ENCODE data around the gene PRL. TPM values are rescaled to one million over a fixed set of nuclear protein-coding genes. Genes with fewer than 3 reads are reported as not detected.

PRL gene
- total RNA-seq, 1 donor from 2014 or later: not detected

GRCh38 chr6:22281341-22282085 lies 15.3 kb downstream of the PRL start:
- Histone ChIP-seq H3K27me3 (no peaks in the 10 kb centered on the region), H3K36me3 (no peaks in the 10 kb centered on the region), H3K4me1 (no peaks in the 10 kb centered on the region), H3K9me3 (no peaks in the 10 kb centered on the region), H3K4me3 (no peak overlapping the region), H3K27ac (no peak overlapping the region)
- TF ChIP-seq CTCF (IDR thresholded peaks at IDR 0.05): no peak
- no peak for DNase-seq (ENCODE audit: low spot score in 2 of 2)
- intact Hi-C loops (cut with DNase I): no loop called here

- no peak for TF ChIP-seq CTCF (IDR thresholded peaks at IDR 0.05)
- DNase-seq (ENCODE audit: low spot score in 2 of 2): no peak
- intact Hi-C loops (cut with DNase I): no loop called here
Observed at GRCh38 chr6:22279427-22279826, 17.4 kb downstream of the PRL start.

GRCh38 chr6:22271081-22271480 lies 25.8 kb downstream of the PRL start:
- intact Hi-C loops (cut with DNase I): no loop called here
- no peak for TF ChIP-seq CTCF (IDR thresholded peaks at IDR 0.05)

More at GRCh38 chr6:22279427-22279826, 17.4 kb downstream of the PRL start:
- H3K27me3 ChIP-seq: no peaks in the 10 kb centered on the region
- H3K4me3 ChIP-seq: no peak overlapping the region
- H3K36me3 ChIP-seq: no peaks in the 10 kb centered on the region
- no peaks in the 10 kb centered on the region for H3K4me1 ChIP-seq
- H3K27ac ChIP-seq: no peak overlapping the region
- no peaks in the 10 kb centered on the region for H3K9me3 ChIP-seq

GRCh38 chr6:22263748-22264147 lies 33.1 kb downstream of the PRL start:
- Histone ChIP-seq H3K4me1 (no peaks in the 10 kb centered on the region), H3K36me3 (no peaks in the 10 kb centered on the region), H3K9me3 (no peaks in the 10 kb centered on the region), H3K27ac (no peak overlapping the region), H3K27me3 (no peaks in the 10 kb centered on the region), H3K4me3 (no peak overlapping the region)
- no peak for DNase-seq (ENCODE audit: low spot score in 2 of 2)
- TF ChIP-seq CTCF (IDR thresholded peaks at IDR 0.05): no peak
- intact Hi-C loops (cut with DNase I): no loop called here

More at GRCh38 chr6:22271081-22271480, 25.8 kb downstream of the PRL start:
- no peaks in the 10 kb centered on the region for H3K36me3 ChIP-seq
- no peaks in the 10 kb centered on the region for H3K9me3 ChIP-seq
- H3K27ac ChIP-seq: no peak overlapping the region
- H3K4me1 ChIP-seq: no peaks in the 10 kb centered on the region
- H3K4me3 ChIP-seq: no peak overlapping the region
- DNase-seq (ENCODE audit: low spot score in 2 of 2): no peak
- H3K27me3 ChIP-seq: no peaks in the 10 kb centered on the region

GRCh38 chr6:22254886-22255285 lies 42.0 kb downstream of the PRL start:
- Histone ChIP-seq H3K4me3 (no peak overlapping the region), H3K4me1 (peaks cover 0 to 3% of the 10 kb centered on the region in 2 donors), H3K9me3 (no peaks in the 10 kb centered on the region), H3K27ac (no peak overlapping the region), H3K36me3 (no peaks in the 10 kb centered on the region), H3K27me3 (no peaks in the 10 kb centered on the region)
- DNase-seq (ENCODE audit: low spot score in 2 of 2): no peak
- intact Hi-C loops (cut with DNase I): no loop called here
- TF ChIP-seq CTCF (IDR thresholded peaks at IDR 0.05): no peak
